ENCODE measurements around the gene FHIT.

The FHIT gene

DNA sequence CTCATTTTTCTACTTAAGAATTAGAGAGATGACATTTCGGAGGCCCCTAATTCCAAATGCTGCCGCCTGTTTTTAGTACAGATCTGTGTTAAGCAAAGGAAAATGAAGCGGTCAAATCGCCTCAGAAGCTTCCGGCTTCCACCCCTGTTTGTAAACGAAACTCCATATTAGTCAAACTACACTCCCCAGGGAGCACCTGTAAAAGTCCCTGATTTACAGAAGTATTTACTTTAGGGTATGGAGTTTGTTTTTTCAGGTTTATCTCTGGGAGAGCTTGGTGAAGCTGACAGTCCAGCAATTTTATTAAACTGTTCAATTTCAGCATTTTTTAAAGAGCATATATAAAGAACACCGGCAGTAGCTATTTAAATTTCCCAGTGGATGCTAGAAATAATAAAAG lies 319.8 kb downstream of the FHIT start:
- TF ChIP-seq, protein P1, sequence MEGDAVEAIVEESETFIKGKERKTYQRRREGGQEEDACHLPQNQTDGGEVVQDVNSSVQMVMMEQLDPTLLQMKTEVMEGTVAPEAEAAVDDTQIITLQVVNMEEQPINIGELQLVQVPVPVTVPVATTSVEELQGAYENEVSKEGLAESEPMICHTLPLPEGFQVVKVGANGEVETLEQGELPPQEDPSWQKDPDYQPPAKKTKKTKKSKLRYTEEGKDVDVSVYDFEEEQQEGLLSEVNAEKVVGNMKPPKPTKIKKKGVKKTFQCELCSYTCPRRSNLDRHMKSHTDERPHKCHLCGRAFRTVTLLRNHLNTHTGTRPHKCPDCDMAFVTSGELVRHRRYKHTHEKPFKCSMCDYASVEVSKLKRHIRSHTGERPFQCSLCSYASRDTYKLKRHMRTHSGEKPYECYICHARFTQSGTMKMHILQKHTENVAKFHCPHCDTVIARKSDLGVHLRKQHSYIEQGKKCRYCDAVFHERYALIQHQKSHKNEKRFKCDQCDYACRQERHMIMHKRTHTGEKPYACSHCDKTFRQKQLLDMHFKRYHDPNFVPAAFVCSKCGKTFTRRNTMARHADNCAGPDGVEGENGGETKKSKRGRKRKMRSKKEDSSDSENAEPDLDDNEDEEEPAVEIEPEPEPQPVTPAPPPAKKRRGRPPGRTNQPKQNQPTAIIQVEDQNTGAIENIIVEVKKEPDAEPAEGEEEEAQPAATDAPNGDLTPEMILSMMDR (IDR thresholded peaks at IDR 0.05; ENCODE audit: unreplicated experiment in 3 of 3): no peak
- Mint-ChIP-seq H3K9me3 (peaks cover 9% of the 10 kb centered on the region), H3K36me3 (ENCODE audit: low read depth) (peaks cover 2% of the 10 kb centered on the region), H3K27ac (no peak overlapping the region), H3K4me3 (no peak overlapping the region), H3K4me1 (no peaks in the 10 kb centered on the region), H3K27me3 (ENCODE audit: low read depth) (peaks cover 15% of the 10 kb centered on the region)

DNA sequence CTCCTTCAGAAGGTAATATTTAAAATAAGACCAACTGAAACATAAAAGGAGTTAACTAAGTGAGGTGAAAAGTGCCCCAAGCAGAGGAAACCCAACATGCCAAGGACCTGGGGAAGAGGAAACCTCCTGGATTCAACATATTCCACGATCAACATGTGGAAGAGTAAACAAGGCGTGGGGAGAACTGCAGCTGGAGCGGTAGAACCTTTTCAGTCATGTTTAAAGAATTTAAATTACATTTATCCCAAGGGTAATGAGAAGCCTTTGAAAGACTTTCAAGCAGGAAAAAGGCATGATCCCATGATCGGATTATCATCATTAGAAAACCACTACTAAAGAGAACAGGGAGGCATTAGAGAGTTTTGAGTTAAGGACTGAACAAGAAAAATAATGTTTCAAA lies 330.7 kb downstream of the FHIT start:
- Mint-ChIP-seq H3K27me3 (ENCODE audit: low read depth) (no peaks in the 10 kb centered on the region), H3K4me1 (peaks cover 22% of the 10 kb centered on the region), H3K9me3 (peaks cover 9% of the 10 kb centered on the region), H3K27ac (no peak overlapping the region), H3K36me3 (ENCODE audit: low read depth) (peaks cover 3% of the 10 kb centered on the region), H3K4me3 (no peak overlapping the region)
- TF ChIP-seq, protein P1 (IDR thresholded peaks at IDR 0.05; ENCODE audit: unreplicated experiment in 3 of 3): no peak

DNA sequence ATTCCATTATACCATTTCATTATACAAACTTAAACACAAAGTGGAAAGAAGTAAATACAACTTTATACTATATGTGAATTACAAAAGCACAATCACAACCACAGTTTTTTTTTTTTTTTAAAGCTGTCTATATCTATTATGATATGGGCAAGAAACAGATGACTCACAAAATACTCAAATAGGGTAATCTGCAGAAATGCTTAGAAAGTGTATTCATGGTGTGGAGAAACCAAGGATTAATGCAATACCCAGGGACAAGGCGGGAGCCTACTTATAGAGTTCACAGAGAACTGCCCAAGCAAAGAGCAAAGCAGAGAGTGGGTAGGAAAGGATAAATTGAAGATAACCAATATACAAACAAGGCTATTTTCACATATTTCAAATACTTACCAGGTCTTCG lies 332.0 kb downstream of the FHIT start:
- TF ChIP-seq, protein P1 (IDR thresholded peaks at IDR 0.05; ENCODE audit: unreplicated experiment in 3 of 3): no peak
- Mint-ChIP-seq H3K9me3 (no peaks in the 10 kb centered on the region), H3K4me1 (peaks cover 22% of the 10 kb centered on the region), H3K27me3 (ENCODE audit: low read depth) (no peaks in the 10 kb centered on the region), H3K27ac (no peak overlapping the region), H3K4me3 (no peak overlapping the region), H3K36me3 (ENCODE audit: low read depth) (no peaks in the 10 kb centered on the region)

DNA sequence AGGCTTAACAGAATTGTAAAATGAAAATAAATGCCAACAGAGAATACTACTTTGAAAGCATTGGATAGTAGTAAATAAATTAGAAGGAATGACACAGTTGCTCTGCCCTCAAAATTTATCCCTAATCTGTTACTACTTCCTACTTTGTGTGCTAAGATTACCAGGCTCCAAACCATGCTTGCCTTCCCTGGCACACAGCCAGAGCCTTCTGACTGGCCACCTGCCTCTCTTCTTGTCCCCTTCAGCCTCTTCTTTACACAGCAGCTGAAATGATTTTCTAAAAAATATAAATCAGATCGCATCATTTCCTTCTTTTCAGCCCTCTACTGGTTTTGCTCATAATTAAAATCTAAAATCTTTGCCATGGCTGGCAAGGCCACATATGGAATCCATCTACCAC lies 334.1 kb downstream of the FHIT start:
- TF ChIP-seq, protein P1 (IDR thresholded peaks at IDR 0.05; ENCODE audit: unreplicated experiment in 3 of 3): no peak
- H3K4me3 Mint-ChIP-seq: no peak overlapping the region
- H3K27ac Mint-ChIP-seq: peak overlapping the region in 1 of 3 experiments; percentile 5
- H3K9me3 Mint-ChIP-seq: peaks cover 7% of the 10 kb centered on the region
- peaks cover 22% of the 10 kb centered on the region for H3K4me1 Mint-ChIP-seq
- no peaks in the 10 kb centered on the region for H3K36me3 Mint-ChIP-seq (ENCODE audit: low read depth)
- H3K27me3 Mint-ChIP-seq (ENCODE audit: low read depth): no peaks in the 10 kb centered on the region

DNA sequence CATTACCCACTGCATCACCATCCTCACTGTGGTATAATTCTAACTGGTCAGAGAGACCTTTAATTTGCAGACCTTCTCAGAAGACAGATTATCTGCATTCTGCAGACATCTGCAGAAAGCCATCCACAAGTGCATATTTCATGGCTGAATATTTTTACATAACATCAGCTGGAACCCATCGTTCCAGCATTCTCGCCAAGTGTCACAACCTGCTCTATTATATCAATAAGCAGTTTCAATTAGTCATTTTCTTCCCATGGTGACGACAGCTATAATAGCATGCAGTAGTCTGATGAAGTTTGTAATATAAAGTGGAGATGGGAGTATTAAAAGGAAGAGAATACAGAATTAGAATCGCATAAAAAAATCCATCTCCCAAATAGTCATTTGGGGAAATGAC lies 334.7 kb downstream of the FHIT start:
- H3K4me3 Mint-ChIP-seq: no peak overlapping the region
- H3K9me3 Mint-ChIP-seq: peaks cover 10% of the 10 kb centered on the region
- H3K27ac Mint-ChIP-seq: peak overlapping the region in 1 of 3 experiments; percentile 15
- no peaks in the 10 kb centered on the region for H3K27me3 Mint-ChIP-seq (ENCODE audit: low read depth)
- H3K36me3 Mint-ChIP-seq (ENCODE audit: low read depth): no peaks in the 10 kb centered on the region
- H3K4me1 Mint-ChIP-seq: peaks cover 22% of the 10 kb centered on the region
- TF ChIP-seq, protein P1 (IDR thresholded peaks at IDR 0.05; ENCODE audit: unreplicated experiment in 3 of 3): no peak

DNA sequence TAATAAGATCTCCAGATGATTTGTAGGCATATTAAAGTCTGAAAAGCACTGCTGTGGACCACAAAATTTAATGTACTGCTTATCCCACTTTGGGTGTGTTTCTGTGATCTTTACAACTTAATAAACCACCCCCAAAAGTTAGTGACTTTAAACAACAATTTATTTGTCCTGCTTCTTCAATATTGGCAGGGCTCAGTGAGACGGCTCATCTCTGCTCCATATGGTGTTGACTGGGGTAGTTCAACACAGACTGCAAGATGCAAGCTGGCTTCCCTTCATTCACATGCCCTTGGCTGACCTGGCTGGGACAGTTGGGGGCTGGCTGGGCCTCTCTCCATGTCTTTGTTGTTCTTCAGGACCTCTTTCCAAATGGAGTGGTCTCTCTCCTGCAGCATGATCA lies 337.8 kb downstream of the FHIT start:
- Mint-ChIP-seq H3K36me3 (ENCODE audit: low read depth) (no peaks in the 10 kb centered on the region), H3K4me1 (peaks cover 21% of the 10 kb centered on the region), H3K27me3 (ENCODE audit: low read depth) (no peaks in the 10 kb centered on the region), H3K27ac (no peak overlapping the region), H3K9me3 (peaks cover 14% of the 10 kb centered on the region), H3K4me3 (no peak overlapping the region)
- TF ChIP-seq, protein P1 (IDR thresholded peaks at IDR 0.05; ENCODE audit: unreplicated experiment in 3 of 3): no peak

Data from nephron (organoid).